ENCODE results near the gene OSGEP. TPM values are rescaled to one million over a fixed set of nuclear protein-coding genes. Genes with fewer than 3 reads are reported as not detected.

Gene OSGEP
- total RNA-seq, 2 experiments from 2014 or later, result 35.8 to 40.3 TPM

GRCh38 chr14:20419419-20419818 lies 35.2 kb downstream of the OSGEP start:
- POLR2A ChIA-PET, result no interaction called here
- no peaks in the 10 kb centered on the region for H3K27me3 Mint-ChIP-seq

GRCh38 chr14:20418501-20418909 lies 36.1 kb downstream of the OSGEP start:
- no peak overlapping the region for H3K4me3 Mint-ChIP-seq
- no peak overlapping the region for H3K27ac Mint-ChIP-seq
- ChIA-PET POLR2A (no interaction called here), CTCF (interaction anchor here (1.0 kb wide), 1 partner anchor 77 kb away, joined by 3 read pairs; no protein-coding TSS in a partner anchor)
- H3K4me1 Mint-ChIP-seq, result peaks cover 20% of the 10 kb centered on the region
- no peaks in the 10 kb centered on the region for H3K27me3 Mint-ChIP-seq
- no peaks in the 10 kb centered on the region for H3K9me3 Mint-ChIP-seq
- DNase-seq, result no peak
- no peaks in the 10 kb centered on the region for H3K36me3 Mint-ChIP-seq (ENCODE audit: low read depth)

More at GRCh38 chr14:20419419-20419818, 35.2 kb downstream of the OSGEP start:
- CTCF ChIA-PET, result no interaction called here
- no peak for DNase-seq
- Mint-ChIP-seq H3K36me3 (ENCODE audit: low read depth) (no peaks in the 10 kb centered on the region), H3K4me1 (peaks cover 12% of the 10 kb centered on the region), H3K9me3 (no peaks in the 10 kb centered on the region), H3K4me3 (no peak overlapping the region), H3K27ac (no peak overlapping the region)

- H3K9me3 Mint-ChIP-seq, result no peaks in the 10 kb centered on the region
- ChIA-PET POLR2A (interaction anchor here (1.0 kb wide), 1 partner anchor 74 kb away, joined by 3 read pairs; the partner anchor contains the start of gene PARP2), CTCF (interaction anchor here (0.7 to 1.3 kb wide), 3 partner anchors 37 to 78 kb away, joined by 3 to 7 read pairs (median 3); partner anchors contain the start of genes APEX1 and OSGEP)
- DNase-seq, result no peak
- H3K4me3 Mint-ChIP-seq, result no peak overlapping the region
- H3K4me1 Mint-ChIP-seq, result peaks cover 24% of the 10 kb centered on the region
- no peaks in the 10 kb centered on the region for H3K27me3 Mint-ChIP-seq
- peaks cover 4% of the 10 kb centered on the region for H3K36me3 Mint-ChIP-seq (ENCODE audit: low read depth)
- no peak overlapping the region for H3K27ac Mint-ChIP-seq
These were observed 37.1 kb downstream of the OSGEP start for GRCh38 chr14:20417250-20418186.

GRCh38 chr14:20416223-20416622 lies 38.4 kb downstream of the OSGEP start:
- POLR2A ChIA-PET, result interaction anchor here (1.0 to 5.3 kb wide), 7 partner anchors 13 to 266 kb away, joined by 3 to 41 read pairs (median 18); partner anchors contain the start of genes APEX1, OSGEP, PARP2 and PIP4P1
- no peaks in the 10 kb centered on the region for H3K9me3 Mint-ChIP-seq
- H3K4me3 Mint-ChIP-seq, result no peak overlapping the region
- H3K27ac Mint-ChIP-seq, result no peak overlapping the region
- peaks cover 6% of the 10 kb centered on the region for H3K36me3 Mint-ChIP-seq (ENCODE audit: low read depth)
- no peaks in the 10 kb centered on the region for H3K27me3 Mint-ChIP-seq
- no peak for DNase-seq
- CTCF ChIA-PET, result interaction anchor here (0.8 to 4.4 kb wide), 25 partner anchors 8 to 279 kb away, joined by 3 to 54 read pairs (median 5); partner anchors contain the start of genes APEX1, CCNB1IP1, OSGEP and PARP2
- peaks cover 33% of the 10 kb centered on the region for H3K4me1 Mint-ChIP-seq

GRCh38 chr14:20415782-20416206 lies 38.8 kb downstream of the OSGEP start:
- peaks cover 37% of the 10 kb centered on the region for H3K4me1 Mint-ChIP-seq
- ChIA-PET POLR2A (interaction anchor here (1.0 to 5.3 kb wide), 7 partner anchors 13 to 266 kb away, joined by 3 to 41 read pairs (median 18); partner anchors contain the start of genes APEX1, OSGEP, PARP2 and PIP4P1), CTCF (interaction anchor here (0.6 to 4.4 kb wide), 33 partner anchors 9 to 280 kb away, joined by 3 to 54 read pairs (median 4); partner anchors contain the start of genes APEX1, CCNB1IP1, OSGEP and PARP2)
- H3K4me3 Mint-ChIP-seq, result no peak overlapping the region
- no peaks in the 10 kb centered on the region for H3K9me3 Mint-ChIP-seq
- H3K36me3 Mint-ChIP-seq (ENCODE audit: low read depth), result peaks cover 9% of the 10 kb centered on the region
- H3K27ac Mint-ChIP-seq, result no peak overlapping the region
- DNase-seq, result peak; percentile 33
- no peaks in the 10 kb centered on the region for H3K27me3 Mint-ChIP-seq

- peak; percentile 39 for DNase-seq
- Mint-ChIP-seq H3K27ac (peak overlapping the region; percentile 98), H3K27me3 (no peaks in the 10 kb centered on the region), H3K36me3 (ENCODE audit: low read depth) (peaks cover 16% of the 10 kb centered on the region), H3K4me1 (peaks cover 45% of the 10 kb centered on the region), H3K9me3 (no peaks in the 10 kb centered on the region), H3K4me3 (peak overlapping the region; percentile 97)
- ChIA-PET CTCF (interaction anchor here (0.7 to 4.4 kb wide), 14 partner anchors 9 to 267 kb away, joined by 3 to 54 read pairs (median 9); partner anchors contain the start of genes APEX1, OSGEP, PARP2 and PIP4P1), POLR2A (interaction anchor here (0.9 to 5.3 kb wide), 13 partner anchors 9 to 270 kb away, joined by 3 to 41 read pairs (median 5); partner anchors contain the start of genes APEX1, OSGEP, PARP2 and PIP4P1)
These were observed 40.9 kb downstream of the OSGEP start for GRCh38 chr14:20413744-20414082.

GRCh38 chr14:20412876-20413743 lies 41.5 kb downstream of the OSGEP start, which contains the start of gene TEP1:
Gene TEP1, minus strand, starts transcription at chr14:20413501. Its CDS starts 5,062 bp downstream, at chr14:20408439.
- Mint-ChIP-seq H3K27ac (peak within 1 kb of the TSS; percentile 98), H3K36me3 (ENCODE audit: low read depth) (peaks cover 20% of the 10 kb centered on the region), H3K4me1 (peaks cover 48% of the 10 kb centered on the region), H3K9me3 (no peaks in the 10 kb centered on the region), H3K4me3 (peak within 1 kb of the TSS; percentile 97), H3K27me3 (no peaks in the 10 kb centered on the region)
- POLR2A ChIA-PET, result interaction anchor here (1.2 to 5.3 kb wide), 11 partner anchors 9 to 270 kb away, joined by 3 to 41 read pairs (median 6); partner anchors contain the start of genes APEX1, OSGEP, PARP2 and PIP4P1
- CTCF ChIA-PET, result interaction anchor here (0.5 to 4.4 kb wide), 12 partner anchors 8 to 277 kb away, joined by 3 to 54 read pairs (median 9); partner anchors contain the start of genes APEX1, OSGEP and PARP2
- peak; percentile 81 for DNase-seq

- H3K4me3 Mint-ChIP-seq, result peak overlapping the region; percentile 97
- H3K4me1 Mint-ChIP-seq, result peaks cover 51% of the 10 kb centered on the region
- ChIA-PET CTCF (interaction anchor here (0.5 to 4.4 kb wide), 7 partner anchors 12 to 278 kb away, joined by 3 to 54 read pairs (median 28); partner anchors contain the start of genes APEX1, OSGEP and PARP2), POLR2A (interaction anchor here (0.6 to 5.3 kb wide), 9 partner anchors 9 to 271 kb away, joined by 3 to 41 read pairs (median 6); partner anchors contain the start of genes APEX1, OSGEP, PARP2 and PIP4P1)
- H3K36me3 Mint-ChIP-seq (ENCODE audit: low read depth), result peaks cover 27% of the 10 kb centered on the region
- no peak for DNase-seq
- H3K9me3 Mint-ChIP-seq, result no peaks in the 10 kb centered on the region
- H3K27me3 Mint-ChIP-seq, result no peaks in the 10 kb centered on the region
- H3K27ac Mint-ChIP-seq, result peak overlapping the region; percentile 98
These were observed 42.2 kb downstream of the OSGEP start for GRCh38 chr14:20412411-20412810.

- DNase-seq, result no peak
- Mint-ChIP-seq H3K4me3 (no peak overlapping the region), H3K9me3 (no peaks in the 10 kb centered on the region), H3K27ac (no peak overlapping the region), H3K36me3 (ENCODE audit: low read depth) (peaks cover 53% of the 10 kb centered on the region), H3K27me3 (no peaks in the 10 kb centered on the region), H3K4me1 (peaks cover 55% of the 10 kb centered on the region)
- ChIA-PET CTCF (no interaction called here), POLR2A (interaction anchor here (1.9 kb wide), 1 partner anchor 8 kb away, joined by 7 read pairs; no protein-coding TSS in a partner anchor)
These were observed 45.4 kb downstream of the OSGEP start for GRCh38 chr14:20409226-20409625.

GRCh38 chr14:20403521-20403920 lies 51.1 kb downstream of the OSGEP start:
- CTCF ChIA-PET, result interaction anchor here (1.5 to 3.1 kb wide), 3 partner anchors 10 to 60 kb away, joined by 4 to 13 read pairs (median 12); partner anchors contain the start of genes PARP2 and TEP1
- no peak overlapping the region for H3K27ac Mint-ChIP-seq

GRCh38 chr14:20400965-20401593 lies 53.5 kb downstream of the OSGEP start:
- no peaks in the 10 kb centered on the region for H3K9me3 Mint-ChIP-seq
- peaks cover 72% of the 10 kb centered on the region for H3K36me3 Mint-ChIP-seq (ENCODE audit: low read depth)
- no peaks in the 10 kb centered on the region for H3K27me3 Mint-ChIP-seq
- ChIA-PET POLR2A (interaction anchor here (1.0 to 5.8 kb wide), 4 partner anchors 9 to 58 kb away, joined by 3 to 31 read pairs (median 10); partner anchors contain the start of genes APEX1, PARP2 and TEP1), CTCF (interaction anchor here (1.8 to 2.7 kb wide), 2 partner anchors 13 to 15 kb away, joined by 6 to 13 read pairs; partner anchors contain the start of gene TEP1)
- peaks cover 42% of the 10 kb centered on the region for H3K4me1 Mint-ChIP-seq
- DNase-seq, result peak; percentile 22
- H3K27ac Mint-ChIP-seq, result peak overlapping the region; percentile 91
- H3K4me3 Mint-ChIP-seq, result peak overlapping the region; percentile 61

More at GRCh38 chr14:20403521-20403920, 51.1 kb downstream of the OSGEP start:
- POLR2A ChIA-PET, result interaction anchor here (1.6 to 5.8 kb wide), 2 partner anchors 10 to 19 kb away, joined by 6 to 31 read pairs; partner anchors contain the start of gene TEP1
- Mint-ChIP-seq H3K9me3 (no peaks in the 10 kb centered on the region), H3K4me1 (peaks cover 54% of the 10 kb centered on the region), H3K4me3 (no peak overlapping the region), H3K27me3 (no peaks in the 10 kb centered on the region), H3K36me3 (ENCODE audit: low read depth) (peaks cover 80% of the 10 kb centered on the region)
- DNase-seq, result no peak

Data from activated CD4-positive, alpha-beta memory T cell treated with anti-CD3 and anti-CD28 coated beads, Interleukin-2, amount 10 ng/mL, durations not matched to agents 7 days and 5 days (primary cell).